Measurements from ENCODE around the gene CRYBG2.

GRCh38 chr1:26363549-26364448 lies 9.9 kb upstream of the CRYBG2 start:
- peak; percentile 64 to 85 (median 78) for TF ChIP-seq CTCF (IDR thresholded peaks at IDR 0.05)
- TF ChIP-seq POLR2A (IDR thresholded peaks at IDR 0.05), result no peak
- TF ChIP-seq EP300 (IDR thresholded peaks at IDR 0.05), result no peak

Measured in tibial nerve (tissue), 4 donors.